Endothelial cell of umbilical vein (primary cell): ENCODE data around the gene MOXD1.

Experiments
- CTCF ChIP-seq, 2 donors: IDR thresholded peaks; 1 replicate in 1 of 2; 2 replicates in 1 of 2; pipeline ENCODE4 v1.5.1; 2011; ENCODE audit warnings: low read length in 2 of 2, mild to moderate bottlenecking in 2 of 2, moderate library complexity in 2 of 2, control low read depth in 1 of 2, inconsistent platforms in 1 of 2, low read depth in 1 of 2; ENCODE audit not compliant: insufficient read depth in 1 of 2; ENCODE audit errors: extremely low read depth in 1 of 2
- EZH2 ChIP-seq: IDR thresholded peaks from 2 replicates; pipeline ENCODE4 v1.6.1; 2012; ENCODE audit warnings: borderline replicate concordance, low read depth, mild to moderate bottlenecking, moderate library complexity, low read length, inconsistent platforms; ENCODE audit not compliant: severe bottlenecking
- FOS ChIP-seq: IDR thresholded peaks from 2 replicates; pipeline ENCODE4 v1.6.1; 2011; ENCODE audit warnings: mild to moderate bottlenecking, low read length, moderate library complexity, borderline replicate concordance; ENCODE audit not compliant: insufficient read depth
- JUN ChIP-seq: IDR thresholded peaks from 2 replicates; pipeline ENCODE4 v1.6.1; 2011; ENCODE audit warnings: borderline replicate concordance, low read depth; ENCODE audit not compliant: insufficient read length, insufficient read depth
- MAX ChIP-seq: IDR thresholded peaks from 2 replicates; pipeline ENCODE4 v1.6.1; 2011; ENCODE audit not compliant: insufficient read depth, insufficient read length
- MYC ChIP-seq: IDR thresholded peaks from one replicate; pipeline ENCODE4 v1.6.1; 2011; ENCODE audit warnings: mild to moderate bottlenecking, low read depth, low read length
- POLR2A ChIP-seq: IDR thresholded peaks from 2 replicates; pipeline ENCODE4 v1.6.1; 2012; ENCODE audit warnings: low read depth, mild to moderate bottlenecking, control low read depth, low read length
- POLR2AphosphoS5 ChIP-seq: IDR thresholded peaks from 2 replicates; pipeline ENCODE4 v1.6.1; 2012; ENCODE audit warnings: low read depth, mild to moderate bottlenecking, control low read depth, low read length, moderate library complexity; ENCODE audit not compliant: insufficient read depth

- peak; percentile 35 to 36 for TF ChIP-seq CTCF (IDR thresholded peaks at IDR 0.05; ENCODE audit: extremely low read depth in 1 of 2, insufficient read depth in 1 of 2, low read depth in 1 of 2, low read length in 2 of 2)
- TF ChIP-seq EZH2, result no peak
- TF ChIP-seq POLR2A, result no peak
- TF ChIP-seq JUN, result no peak
- no peak for TF ChIP-seq POLR2AphosphoS5
- no peak for TF ChIP-seq FOS
- no peak for TF ChIP-seq MAX
- TF ChIP-seq MYC, result no peak
Measured at GRCh38 chr6:132259070-132259469, 142.2 kb downstream of the MOXD1 start.
